ENCODE data around the gene ANKH. TPM values are rescaled to one million over a fixed set of nuclear protein-coding genes. Genes with fewer than 3 reads are reported as not detected.

The ANKH gene
- total and polyA plus RNA-seq, 2 of the 13 experiments (the other 11 are each of a cell fraction or from before 2014, with no cell fraction given), result 25.0 to 36.0 TPM

DNA sequence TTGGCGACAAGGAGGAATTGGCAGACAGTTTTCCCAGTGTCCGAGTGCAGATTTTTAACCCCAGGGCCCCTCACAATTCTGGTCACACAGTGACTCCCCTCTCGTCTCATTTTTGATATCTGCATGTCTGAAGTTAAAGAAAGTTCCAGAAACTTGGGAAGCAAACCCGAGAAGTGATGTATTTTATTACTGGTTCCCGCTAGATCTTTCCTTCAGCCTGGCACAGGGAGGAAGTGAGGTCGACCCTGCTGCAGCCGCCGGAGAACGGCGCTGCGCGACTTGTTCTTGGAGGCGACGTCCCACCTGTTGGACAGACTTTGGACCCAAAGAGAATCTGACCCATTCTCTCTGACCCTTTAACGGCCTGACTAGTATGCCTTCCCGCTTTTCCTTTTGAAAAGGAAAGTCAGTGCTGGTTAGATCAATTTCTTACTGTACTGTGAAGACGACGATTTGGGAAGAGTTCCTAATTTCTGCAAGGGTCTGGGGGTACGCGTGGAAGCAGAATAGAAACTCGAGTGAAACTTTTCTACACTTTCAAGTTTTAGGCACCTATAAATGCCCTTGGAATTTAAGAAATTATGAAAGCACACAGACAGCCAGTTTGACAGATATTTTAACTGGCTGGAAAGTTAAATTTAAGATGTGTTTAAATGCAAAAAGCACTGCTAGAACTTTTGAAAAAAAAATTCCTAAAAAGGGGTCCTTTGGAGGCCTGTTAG, 206.3 kb downstream of the ANKH start (continued):
- TF ChIP-seq, protein P1, sequence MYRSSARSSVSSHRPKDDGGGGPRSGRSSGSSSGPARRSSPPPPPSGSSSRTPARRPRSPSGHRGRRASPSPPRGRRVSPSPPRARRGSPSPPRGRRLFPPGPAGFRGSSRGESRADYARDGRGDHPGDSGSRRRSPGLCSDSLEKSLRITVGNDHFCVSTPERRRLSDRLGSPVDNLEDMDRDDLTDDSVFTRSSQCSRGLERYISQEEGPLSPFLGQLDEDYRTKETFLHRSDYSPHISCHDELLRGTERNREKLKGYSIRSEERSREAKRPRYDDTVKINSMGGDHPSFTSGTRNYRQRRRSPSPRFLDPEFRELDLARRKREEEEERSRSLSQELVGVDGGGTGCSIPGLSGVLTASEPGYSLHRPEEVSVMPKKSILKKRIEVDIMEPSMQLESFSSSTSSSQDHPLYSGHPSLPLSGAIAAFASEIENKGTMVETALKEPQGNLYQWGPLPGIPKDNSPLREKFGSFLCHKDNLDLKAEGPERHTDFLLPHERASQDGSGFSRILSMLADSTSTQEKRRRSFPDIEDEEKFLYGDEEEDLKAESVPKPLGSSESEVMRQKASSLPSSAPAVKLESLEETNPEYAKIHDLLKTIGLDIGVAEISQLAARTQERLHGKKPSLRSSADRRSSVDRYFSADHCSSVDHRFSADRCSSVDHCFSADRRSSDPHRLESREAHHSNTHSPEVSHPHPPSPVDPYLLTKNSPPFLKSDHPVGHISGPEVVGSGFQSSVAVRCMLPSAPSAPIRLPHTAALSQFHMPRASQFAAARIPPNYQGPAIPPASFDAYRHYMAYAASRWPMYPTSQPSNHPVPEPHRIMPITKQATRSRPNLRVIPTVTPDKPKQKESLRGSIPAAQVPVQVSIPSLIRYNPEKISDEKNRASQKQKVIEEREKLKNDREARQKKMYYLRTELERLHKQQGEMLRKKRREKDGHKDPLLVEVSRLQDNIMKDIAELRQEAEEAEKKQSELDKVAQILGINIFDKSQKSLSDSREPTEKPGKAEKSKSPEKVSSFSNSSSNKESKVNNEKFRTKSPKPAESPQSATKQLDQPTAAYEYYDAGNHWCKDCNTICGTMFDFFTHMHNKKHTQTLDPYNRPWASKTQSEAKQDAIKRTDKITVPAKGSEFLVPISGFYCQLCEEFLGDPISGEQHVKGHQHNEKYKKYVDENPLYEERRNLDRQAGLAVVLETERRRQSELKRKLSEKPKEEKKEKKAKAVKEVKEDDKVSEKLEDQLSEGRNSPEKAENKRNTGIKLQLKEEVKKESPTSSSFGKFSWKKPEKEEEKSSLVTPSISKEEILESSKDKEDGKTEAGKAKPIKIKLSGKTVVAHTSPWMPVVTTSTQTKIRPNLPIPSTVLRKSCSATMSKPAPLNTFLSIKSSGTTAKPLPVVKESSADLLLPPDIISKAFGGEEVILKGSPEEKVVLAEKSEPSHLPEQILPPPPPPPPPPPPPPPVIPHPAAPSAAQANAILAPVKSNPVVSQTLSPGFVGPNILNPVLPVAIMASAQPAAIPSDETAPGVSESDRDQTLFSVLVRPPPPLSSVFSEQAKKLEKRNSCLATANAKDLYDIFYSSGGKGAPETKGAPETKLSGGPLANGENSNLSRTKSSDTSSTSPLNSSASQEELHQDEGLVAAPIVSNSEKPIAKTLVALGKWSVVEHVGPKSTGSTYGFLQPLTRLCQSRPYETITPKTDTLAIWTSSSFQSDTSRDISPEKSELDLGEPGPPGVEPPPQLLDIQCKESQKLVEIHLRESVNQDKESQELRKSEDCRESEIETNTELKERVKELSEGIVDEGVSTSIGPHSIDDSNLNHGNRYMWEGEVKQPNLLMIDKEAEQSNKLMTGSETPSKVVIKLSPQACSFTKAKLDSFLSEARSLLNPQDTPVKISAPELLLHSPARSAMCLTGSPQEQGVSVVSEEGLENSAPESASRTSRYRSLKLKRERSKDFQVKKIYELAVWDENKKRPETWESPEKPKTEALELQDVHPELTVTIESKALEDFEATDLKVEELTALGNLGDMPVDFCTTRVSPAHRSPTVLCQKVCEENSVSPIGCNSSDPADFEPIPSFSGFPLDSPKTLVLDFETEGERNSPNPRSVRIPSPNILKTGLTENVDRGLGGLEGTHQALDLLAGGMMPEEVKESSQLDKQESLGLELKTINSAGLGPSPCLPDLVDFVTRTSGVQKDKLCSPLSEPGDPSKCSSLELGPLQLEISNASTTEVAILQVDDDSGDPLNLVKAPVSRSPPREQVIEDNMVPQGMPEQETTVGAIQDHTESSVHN (CRISPR knock-in tag; IDR thresholded peaks at IDR 0.05), result no peak
- TF ChIP-seq POLR2AphosphoS5 (IDR thresholded peaks at IDR 0.05; ENCODE audit: low read depth, low read length) (0 out of 2 replicates have a peak, but pooled peaks have one; percentile 50), MAFG (CRISPR knock-in tag; IDR thresholded peaks at IDR 0.05) (no peak), RORA (CRISPR knock-in tag; IDR thresholded peaks at IDR 0.05) (no peak), GATAD2A (CRISPR knock-in tag; IDR thresholded peaks at IDR 0.05) (peak; percentile 68), POLR2G (IDR thresholded peaks at IDR 0.05; ENCODE audit: low read depth, low read length) (peak; percentile 34; the same call in 1 of the 2 replicates), ZNF205 (CRISPR knock-in tag; IDR thresholded peaks at IDR 0.05) (no peak), CCDC6 (CRISPR knock-in tag; IDR thresholded peaks at IDR 0.05) (no peak), ZNF430 (CRISPR knock-in tag; IDR thresholded peaks at IDR 0.05) (no peak), ZNF296 (CRISPR knock-in tag; conservative IDR thresholded peaks at IDR 0.05) (no peak)
- TF ChIP-seq, protein P2, sequence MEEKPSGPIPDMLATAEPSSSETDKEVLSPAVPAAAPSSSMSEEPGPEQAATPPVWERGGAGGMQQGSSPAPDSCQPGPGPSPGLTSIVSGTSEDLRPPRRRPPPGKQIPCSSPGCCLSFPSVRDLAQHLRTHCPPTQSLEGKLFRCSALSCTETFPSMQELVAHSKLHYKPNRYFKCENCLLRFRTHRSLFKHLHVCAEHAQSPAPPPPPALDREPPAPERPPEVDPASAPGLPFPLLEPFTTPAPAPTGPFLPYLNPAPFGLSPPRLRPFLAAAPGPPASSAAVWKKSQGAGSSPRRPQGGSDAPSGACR (CRISPR knock-in tag; IDR thresholded peaks at IDR 0.05), result 0 out of 2 replicates have a peak, but pooled peaks have one; percentile 33
- TF ChIP-seq, protein P3, sequence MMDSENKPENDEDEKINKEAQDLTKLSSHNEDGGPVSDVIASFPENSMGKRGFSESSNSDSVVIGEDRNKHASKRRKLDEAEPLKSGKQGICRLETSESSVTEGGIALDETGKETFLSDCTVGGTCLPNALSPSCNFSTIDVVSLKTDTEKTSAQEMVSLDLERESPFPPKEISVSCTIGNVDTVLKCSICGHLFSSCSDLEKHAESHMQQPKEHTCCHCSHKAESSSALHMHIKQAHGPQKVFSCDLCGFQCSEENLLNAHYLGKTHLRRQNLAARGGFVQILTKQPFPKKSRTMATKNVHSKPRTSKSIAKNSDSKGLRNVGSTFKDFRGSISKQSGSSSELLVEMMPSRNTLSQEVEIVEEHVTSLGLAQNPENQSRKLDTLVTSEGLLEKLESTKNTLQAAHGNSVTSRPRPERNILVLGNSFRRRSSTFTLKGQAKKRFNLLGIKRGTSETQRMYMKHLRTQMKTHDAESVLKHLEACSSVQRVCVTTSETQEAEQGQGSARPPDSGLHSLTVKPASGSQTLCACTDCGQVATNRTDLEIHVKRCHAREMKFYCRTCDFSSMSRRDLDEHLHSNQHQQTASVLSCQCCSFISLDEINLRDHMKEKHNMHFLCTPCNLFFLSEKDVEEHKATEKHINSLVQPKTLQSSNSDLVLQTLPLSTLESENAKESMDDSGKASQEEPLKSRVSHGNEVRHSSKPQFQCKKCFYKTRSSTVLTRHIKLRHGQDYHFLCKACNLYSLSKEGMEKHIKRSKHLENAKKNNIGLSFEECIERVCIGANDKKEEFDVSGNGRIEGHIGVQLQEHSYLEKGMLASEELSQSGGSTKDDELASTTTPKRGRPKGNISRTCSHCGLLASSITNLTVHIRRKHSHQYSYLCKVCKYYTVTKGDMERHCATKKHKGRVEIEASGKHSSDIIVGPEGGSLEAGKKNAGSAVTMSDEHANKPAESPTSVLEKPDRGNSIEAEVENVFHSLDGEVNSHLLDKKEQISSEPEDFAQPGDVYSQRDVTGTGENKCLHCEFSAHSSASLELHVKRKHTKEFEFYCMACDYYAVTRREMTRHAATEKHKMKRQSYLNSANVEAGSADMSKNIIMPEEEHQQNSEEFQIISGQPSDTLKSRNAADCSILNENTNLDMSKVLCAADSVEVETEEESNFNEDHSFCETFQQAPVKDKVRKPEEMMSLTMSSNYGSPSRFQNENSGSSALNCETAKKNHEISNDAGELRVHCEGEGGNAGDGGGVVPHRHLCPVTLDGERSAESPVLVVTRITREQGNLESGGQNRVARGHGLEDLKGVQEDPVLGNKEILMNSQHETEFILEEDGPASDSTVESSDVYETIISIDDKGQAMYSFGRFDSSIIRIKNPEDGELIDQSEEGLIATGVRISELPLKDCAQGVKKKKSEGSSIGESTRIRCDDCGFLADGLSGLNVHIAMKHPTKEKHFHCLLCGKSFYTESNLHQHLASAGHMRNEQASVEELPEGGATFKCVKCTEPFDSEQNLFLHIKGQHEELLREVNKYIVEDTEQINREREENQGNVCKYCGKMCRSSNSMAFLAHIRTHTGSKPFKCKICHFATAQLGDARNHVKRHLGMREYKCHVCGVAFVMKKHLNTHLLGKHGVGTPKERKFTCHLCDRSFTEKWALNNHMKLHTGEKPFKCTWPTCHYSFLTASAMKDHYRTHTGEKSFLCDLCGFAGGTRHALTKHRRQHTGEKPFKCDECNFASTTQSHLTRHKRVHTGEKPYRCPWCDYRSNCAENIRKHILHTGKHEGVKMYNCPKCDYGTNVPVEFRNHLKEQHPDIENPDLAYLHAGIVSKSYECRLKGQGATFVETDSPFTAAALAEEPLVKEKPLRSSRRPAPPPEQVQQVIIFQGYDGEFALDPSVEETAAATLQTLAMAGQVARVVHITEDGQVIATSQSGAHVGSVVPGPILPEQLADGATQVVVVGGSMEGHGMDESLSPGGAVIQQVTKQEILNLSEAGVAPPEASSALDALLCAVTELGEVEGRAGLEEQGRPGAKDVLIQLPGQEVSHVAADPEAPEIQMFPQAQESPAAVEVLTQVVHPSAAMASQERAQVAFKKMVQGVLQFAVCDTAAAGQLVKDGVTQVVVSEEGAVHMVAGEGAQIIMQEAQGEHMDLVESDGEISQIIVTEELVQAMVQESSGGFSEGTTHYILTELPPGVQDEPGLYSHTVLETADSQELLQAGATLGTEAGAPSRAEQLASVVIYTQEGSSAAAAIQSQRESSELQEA (CRISPR knock-in tag; IDR thresholded peaks at IDR 0.05; ENCODE audit: not compliant biosample characterization), result no peak
